K562 (cell line): ENCODE measurements around the gene AGAP1. TPM values are rescaled to one million over a fixed set of nuclear protein-coding genes. Genes with fewer than 3 reads are reported as not detected.

Experiments
- ATAC-seq: fragments of 200-7000 bp; cut with Tn5 transposase; 3 replicates; pipeline ENCODE4 v1.9.1; 2020; ENCODE audit warnings: moderate library complexity
- BruUV-seq: library from RNA; stranded (reverse); fragments of 400-500 nt; replicated peaks from 2 replicates; lab custom pipeline; 2021; lab: Mats Ljungman, UMichigan
- CTCF ChIA-PET: fragments of 300-600 bp; formaldehyde crosslinking; extraction: SDS; loops from one replicate; lab custom pipeline; 2021; ENCODE audit warnings: low intra/inter-chr PET ratio; lab: Yijun Ruan, JAX
- POLR2A ChIA-PET: fragments of 300-600, 350-650 bp; sonication (Branson Sonifier 250); formaldehyde crosslinking; extraction: SDS; loops from one replicate; lab custom pipeline; 2021; ENCODE audit warnings: antibody characterized with exemption, inconsistent platforms; lab: Yijun Ruan, JAX
- DNase-seq, 4 experiments: peaks; one replicate each; pipeline versions ENCODE4 v3.0.0 to v3.0.0-alpha.2; 2011 to 2018; ENCODE audit warnings: low spot score in 3 of 4, mixed read lengths in 3 of 4; ENCODE audit errors: extremely low read depth in 1 of 4
- FAIRE-seq: peaks from 2 replicates; lab custom pipeline; 2011; peaks lifted over from hg19 to GRCh38; lab: Jason Lieb, UNC
- H2AFZ ChIP-seq: 2 replicates; pipeline ENCODE4 v1.6.0; 2011; ENCODE audit warnings: low read depth, low read length, control low read depth, inconsistent platforms
- H3K27ac ChIP-seq: fragments of 200-600 bp; 3 replicates; pipeline ENCODE4 v1.8.0; 2011; ENCODE audit warnings: low read depth, mild to moderate bottlenecking, control low read depth, inconsistent platforms, low read length, moderate library complexity, mixed read lengths; ENCODE audit errors: extremely low read depth
- H3K27me3 ChIP-seq, 2 experiments: fragments of 300-600 bp in 1 of 2; 2 replicates in 1 of 2; 3 replicates in 1 of 2; pipeline versions ENCODE4 v1.6.0 to v1.8.0; 2011; ENCODE audit warnings: inconsistent platforms in 2 of 2, low read length in 2 of 2, mild to moderate bottlenecking in 1 of 2, mixed read lengths in 1 of 2, moderate library complexity in 1 of 2; ENCODE audit not compliant: control insufficient read depth in 2 of 2, insufficient read depth in 2 of 2
- H3K36me3 ChIP-seq: fragments of 300-600 bp; 3 replicates; pipeline ENCODE4 v1.8.0; 2011; ENCODE audit warnings: mild to moderate bottlenecking, low read length, inconsistent platforms; ENCODE audit not compliant: control insufficient read depth, insufficient read depth
- H3K4me1 ChIP-seq, 2 experiments: fragments of 200-600 bp in 1 of 2; replicated peaks in 1 of 2; 2 replicates in 1 of 2; 3 replicates in 1 of 2; pipeline versions ENCODE4 v1.5.1 to v1.8.0; 2011; ENCODE audit warnings: inconsistent platforms in 2 of 2, low read length in 2 of 2, mild to moderate bottlenecking in 1 of 2, mixed read lengths in 1 of 2, moderate library complexity in 1 of 2; ENCODE audit not compliant: control insufficient read depth in 2 of 2, insufficient read depth in 2 of 2
- H3K4me2 ChIP-seq: 2 replicates; pipeline ENCODE4 v1.6.1; 2011; ENCODE audit warnings: low read length, control low read depth, inconsistent platforms, mixed read lengths; ENCODE audit not compliant: insufficient read depth
- H3K4me3 ChIP-seq: fragments of 200-600 bp; sonication (generic), shearing (Covaris generic); 2 replicates; pipeline ENCODE4 v1.5.1; 2016; ENCODE audit warnings: control low read depth, inconsistent platforms
- H3K79me2 ChIP-seq: fragments of 200-600 bp; 3 replicates; pipeline ENCODE4 v1.8.0; 2011; ENCODE audit warnings: low read length, inconsistent platforms; ENCODE audit not compliant: control insufficient read depth, insufficient read depth
- H3K9ac ChIP-seq, 2 experiments: 2 replicates each; pipeline versions ENCODE4 v1.6.0 to v1.6.1; 2011; ENCODE audit warnings: low read depth in 2 of 2, low read length in 2 of 2, control low read depth in 1 of 2, inconsistent platforms in 1 of 2, mild to moderate bottlenecking in 1 of 2, mixed read lengths in 1 of 2; ENCODE audit not compliant: insufficient read depth in 1 of 2
- H3K9me1 ChIP-seq: one replicate; pipeline ENCODE4 v1.6.0; 2011; ENCODE audit warnings: inconsistent platforms, mild to moderate bottlenecking, low read length, moderate library complexity; ENCODE audit not compliant: control insufficient read depth, insufficient read depth
- H3K9me3 ChIP-seq: replicated peaks from 2 replicates; pipeline ENCODE4 v1.5.1; 2011; ENCODE audit warnings: low read depth, low read length, inconsistent platforms; ENCODE audit not compliant: control insufficient read depth, insufficient read depth
- H4K20me1 ChIP-seq: replicated peaks from 2 replicates; pipeline ENCODE4 v1.6.1; 2011; ENCODE audit warnings: low read length, inconsistent platforms, mixed read lengths; ENCODE audit not compliant: control insufficient read depth, insufficient read depth
- KDM1A ChIP-seq, 2 experiments: fragments of 450-650 bp; IDR thresholded peaks; 2 replicates each; pipeline ENCODE4 v1.6.1; 2016; ENCODE audit warnings: mild to moderate bottlenecking in 2 of 2
- NEUROD1 ChIP-seq: fragments of 150-350 bp; IDR thresholded peaks from 2 replicates; pipeline ENCODE4 v1.6.1; 2014; ENCODE audit warnings: borderline replicate concordance, low read length, low read depth; ENCODE audit not compliant: partially characterized antibody
- POLR2AphosphoS2 ChIP-seq: IDR thresholded peaks from 2 replicates; pipeline ENCODE4 v1.6.1; 2012; ENCODE audit warnings: low read length, improper control_type of control experiment
- ZNF280B ChIP-seq: fragments of 250-450 bp; sonication (Bioruptor Pico); IDR thresholded peaks from 2 replicates; pipeline ENCODE4 v1.5.1; 2021; ENCODE audit warnings: mild to moderate bottlenecking
- ZNF398 ChIP-seq: fragments of 250-450 bp; sonication (Bioruptor Pico); IDR thresholded peaks from 2 replicates; pipeline ENCODE4 v1.8.0; 2021; ENCODE audit warnings: moderate library complexity, mild to moderate bottlenecking, inconsistent platforms
- WGBS: fragments of 100-300 bp; shearing (Covaris generic); methylation state at CpG from one replicate; pipeline ENCODE4 v1.1.6; 2016; ENCODE audit warnings: low coverage, mixed read lengths; ENCODE audit not compliant: insufficient coverage; ENCODE audit errors: missing lambda C conversion rate; 5-methylcytosine and 5-hydroxymethylcytosine counted together
- in situ Hi-C: fragments of 300-500 bp; cut with MboI; formaldehyde crosslinking; loops from 4 replicates; pipeline ENCODE4 v1.15.0; 2018; ENCODE audit warnings: inconsistent platforms, mixed read lengths
- intact Hi-C: fragments of 100-400 bp; cut with micrococcal nuclease; formaldehyde crosslinking; loops from 2 replicates; pipeline ENCODE4 v1.14.2; 2022
- polyA plus RNA-seq, 8 experiments: library from polyadenylated mRNA; depleted of rRNA in 4 of 8; stranded (reverse) in 5 of 8; unstranded in 3 of 8; fragments of >200 nt; fragmentation: Nextera tagmentation in 2 of 8; fragmentation: Illumina TruSeq in 1 of 8; extraction: Ambion mirVana in 2 of 8; extraction: Trizol in 1 of 8; gene quantifications; 2 replicates each; pipeline versions ENCODE4 v1.2.1 to v1.2.3, GENCODE V29; 2011 to 2014; ENCODE audit warnings: inconsistent platforms in 1 of 8, missing spikeins in 1 of 8
- total RNA-seq, 7 experiments: library from RNA; depleted of rRNA in 6 of 7; stranded (reverse); fragments of >200 nt in 6 of 7; fragmentation: Illumina TruSeq in 2 of 7; extraction: Trizol in 2 of 7; gene quantifications; 2 replicates each; pipeline versions ENCODE4 v1.2.1 to v1.2.3, GENCODE V29; 2011 to 2021; ENCODE audit warnings: low replicate concordance in 1 of 7

AGAP1 gene
- total and polyA plus RNA-seq, 9 of the 15 experiments (the other 6 are each of a cell fraction or from before 2014, with no cell fraction given): 1.3 to 24.0 (median 10.6) TPM

GRCh38 chr2:235996419-235996818, 502.6 kb downstream of the AGAP1 start:
- no peaks in the 10 kb centered on the region for H3K36me3 ChIP-seq
- TF ChIP-seq ZNF280B (CRISPR knock-in tag) (no peak), ZNF398 (CRISPR knock-in tag) (no peak), KDM1A (IDR thresholded peaks at IDR 0.05) (no peak), POLR2AphosphoS2 (no peak), NEUROD1 (no peak)
- POLR2A ChIA-PET: no interaction called here
- no peaks in the 10 kb centered on the region for H3K9me1 ChIP-seq
- intact Hi-C loops: no loop called here
- CTCF ChIA-PET: no interaction called here
- WGBS: 80% methylated on average over 4 of the region's 5 CpGs
- in situ Hi-C loops: no loop called here
- no TSS peak for BruUV-seq
- H2AFZ ChIP-seq: no peak overlapping the region
- H3K4me3 ChIP-seq: no peak overlapping the region
- H3K4me2 ChIP-seq: no peak overlapping the region
- H3K9ac ChIP-seq: no peak overlapping the region
- no peaks in the 10 kb centered on the region for H3K79me2 ChIP-seq
- FAIRE-seq: no peak
- H3K4me1 ChIP-seq: no peaks in the 10 kb centered on the region
- no peaks in the 10 kb centered on the region for H3K27me3 ChIP-seq
- no peaks in the 10 kb centered on the region for H3K9me3 ChIP-seq
- ATAC-seq: no peak
- H4K20me1 ChIP-seq: no peaks in the 10 kb centered on the region
- DNase-seq: no peak
- no peak overlapping the region for H3K27ac ChIP-seq
